CD14-positive monocyte (primary cell): ENCODE results near the gene ARRB1. TPM values are rescaled to one million over a fixed set of nuclear protein-coding genes. Genes with fewer than 3 reads are reported as not detected.
"Not testable (repeated sequence)": the region's sequence is repeated elsewhere in the genome, so short reads cannot be mapped to it uniquely, and the experiment has no call there.

ENCODE experiments used
- DNase-seq, 3 donors: peaks; one replicate each; pipeline ENCODE4 v3.0.0-alpha.2; 2011 to 2022
- H2AFZ ChIP-seq: 2 replicates; pipeline ENCODE4 v1.6.0; 2012; ENCODE audit warnings: mild to moderate bottlenecking, low read depth, low read length, inconsistent platforms; ENCODE audit not compliant: insufficient read depth, poor library complexity, severe bottlenecking
- H3K27ac ChIP-seq, 2 donors: 1 replicate in 1 of 2; 2 replicates in 1 of 2; pipeline ENCODE4 v1.5.1; 2012 to 2013; ENCODE audit warnings: low read length in 2 of 2, control low read depth in 1 of 2, inconsistent platforms in 1 of 2, low read depth in 1 of 2, mild to moderate bottlenecking in 1 of 2
- H3K27me3 ChIP-seq, 2 donors: one replicate each; pipeline versions ENCODE4 v1.6.0 to v1.6.1; 2011 to 2013; ENCODE audit warnings: low read length in 2 of 2; ENCODE audit not compliant: control insufficient read depth in 2 of 2, insufficient read depth in 2 of 2
- H3K36me3 ChIP-seq, 2 donors: replicated peaks in 1 of 2; 1 replicate in 1 of 2; 2 replicates in 1 of 2; pipeline versions ENCODE4 v1.5.1 to v1.6.1; 2012 to 2013; ENCODE audit warnings: low read length in 2 of 2, control low read depth in 1 of 2, inconsistent platforms in 1 of 2, mild to moderate bottlenecking in 1 of 2; ENCODE audit not compliant: insufficient read depth in 2 of 2, control insufficient read depth in 1 of 2
- H3K4me1 ChIP-seq, 2 donors: 1 replicate in 1 of 2; 2 replicates in 1 of 2; pipeline versions ENCODE4 v1.5.1 to v1.6.1; 2012 to 2013; ENCODE audit warnings: low read length in 2 of 2, control low read depth in 1 of 2, inconsistent platforms in 1 of 2, mild to moderate bottlenecking in 1 of 2, moderate library complexity in 1 of 2; ENCODE audit not compliant: insufficient read depth in 2 of 2, control insufficient read depth in 1 of 2
- H3K4me2 ChIP-seq: replicated peaks from 2 replicates; pipeline ENCODE3; 2012; ENCODE audit warnings: low read length, moderate library complexity, mild to moderate bottlenecking; ENCODE audit not compliant: poor library complexity, severe bottlenecking; ENCODE audit errors: extremely low read depth
- H3K4me3 ChIP-seq, 3 experiments: fragments of 200-600 bp in 1 of 3; sonication (generic) in 1 of 3; replicated peaks in 1 of 3; 1 replicate in 2 of 3; 2 replicates in 1 of 3; pipeline ENCODE4 v1.5.1; 2011 to 2013; ENCODE audit warnings: low read length in 3 of 3, mild to moderate bottlenecking in 3 of 3, control low read depth in 2 of 3, low read depth in 2 of 3, inconsistent platforms in 1 of 3, moderate library complexity in 1 of 3
- H3K79me2 ChIP-seq: 2 replicates; pipeline ENCODE4 v1.6.0; 2012; ENCODE audit warnings: mild to moderate bottlenecking, control low read depth, inconsistent platforms, low read length, moderate library complexity; ENCODE audit not compliant: insufficient read depth
- H3K9ac ChIP-seq: 2 replicates; pipeline ENCODE4 v1.6.0; 2017; ENCODE audit warnings: low read length, mild to moderate bottlenecking; ENCODE audit not compliant: insufficient read depth, poor library complexity, severe bottlenecking
- H3K9me3 ChIP-seq, 2 donors: replicated peaks in 1 of 2; 1 replicate in 1 of 2; 2 replicates in 1 of 2; pipeline versions ENCODE4 v1.5.1 to v1.6.1; 2012 to 2013; ENCODE audit warnings: low read length in 2 of 2, control low read depth in 1 of 2; ENCODE audit not compliant: control insufficient read depth in 1 of 2, insufficient read depth in 1 of 2
- H4K20me1 ChIP-seq: 2 replicates; pipeline ENCODE4 v1.6.0; 2012; ENCODE audit warnings: mild to moderate bottlenecking, low read length, control low read depth, moderate library complexity; ENCODE audit not compliant: insufficient read depth
- H3K27ac Mint-ChIP-seq, 7 donors: one replicate each; pipeline ENCODE4 v1.8.0; 2020; ENCODE audit warnings: mild to moderate bottlenecking in 7 of 7, mixed read lengths in 7 of 7, moderate library complexity in 6 of 7, inconsistent platforms in 2 of 7
- H3K27me3 Mint-ChIP-seq, 3 donors: one replicate each; pipeline ENCODE4 v1.8.0; 2021 to 2022; ENCODE audit warnings: low read depth in 3 of 3, mild to moderate bottlenecking in 3 of 3, mixed read lengths in 3 of 3, moderate library complexity in 3 of 3, inconsistent platforms in 1 of 3
- H3K36me3 Mint-ChIP-seq, 2 donors: one replicate each; pipeline ENCODE4 v1.8.0; 2020; ENCODE audit warnings: mixed read lengths in 2 of 2, inconsistent platforms in 1 of 2, mild to moderate bottlenecking in 1 of 2
- H3K4me1 Mint-ChIP-seq: one replicate; pipeline ENCODE4 v1.8.0; 2020; ENCODE audit warnings: mild to moderate bottlenecking, mixed read lengths
- H3K4me3 Mint-ChIP-seq, 2 donors: one replicate each; pipeline ENCODE4 v1.8.0; 2020; ENCODE audit warnings: mild to moderate bottlenecking in 2 of 2, mixed read lengths in 2 of 2, moderate library complexity in 1 of 2
- H3K9me3 Mint-ChIP-seq, 7 donors: one replicate each; pipeline ENCODE4 v1.8.0; 2020 to 2022; ENCODE audit warnings: mixed read lengths in 7 of 7, mild to moderate bottlenecking in 6 of 7, moderate library complexity in 6 of 7, inconsistent platforms in 2 of 7
- WGBS: methylation state at CpG from one replicate; pipeline ENCODE4 v1.1.5; 2013; ENCODE audit warnings: missing lambda C conversion rate; ENCODE audit not compliant: insufficient coverage; 5-methylcytosine and 5-hydroxymethylcytosine counted together
- intact Hi-C, 2 donors: fragments of 100-400 bp; cut with micrococcal nuclease; formaldehyde crosslinking; loops; one replicate each; pipeline versions ENCODE4 v1.15.0 to v1.15.1; 2023
- polyA plus RNA-seq, 3 donors: library from polyadenylated mRNA; depleted of rRNA in 1 of 3; unstranded in 2 of 3; stranded (reverse) in 1 of 3; fragments of 300-500 nt in 2 of 3; fragments of >200 nt in 1 of 3; fragmentation: Illumina TruSeq in 2 of 3; gene quantifications; 1 replicate in 2 of 3; 2 replicates in 1 of 3; pipeline ENCODE4 v1.2.3, GENCODE V29; 2012 to 2021
- TF ChIP-seq, protein P1 (sequence below): fragments of 200-600 bp; IDR thresholded peaks from one replicate; pipeline ENCODE4 v1.8.0; 2022; ENCODE audit warnings: antibody characterized with exemption, mild to moderate bottlenecking

Gene ARRB1
- polyA plus RNA-seq, 3 donors: 52.6 to 114 (median 66.5) TPM

GRCh38 chr11:75380716-75381420 lies 29.4 kb upstream of the ARRB1 start:
- H3K27ac Mint-ChIP-seq: peak overlapping the region; percentile 65 to 95 (median 93)
- H3K36me3 Mint-ChIP-seq: no peaks in the 10 kb centered on the region
- intact Hi-C loops: loop anchor here (5.0 kb wide), 2 partner anchors 34 to 39 kb away; no protein-coding TSS in a partner anchor

GRCh38 chr11:75380245-75380644 lies 28.8 kb upstream of the ARRB1 start:
- no peaks in the 10 kb centered on the region for H3K27me3 Mint-ChIP-seq

More at GRCh38 chr11:75380716-75381420, 29.4 kb upstream of the ARRB1 start:
- H3K4me3 Mint-ChIP-seq: no peak overlapping the region
- peaks cover 0 to under 1% (median 0%) of the 10 kb centered on the region in 3 donors for H3K27me3 Mint-ChIP-seq
- Histone ChIP-seq H2AFZ (peak overlapping the region; percentile 73), H3K27ac (peak overlapping the region; percentile 60 to 71), H3K9me3 (no peaks in the 10 kb centered on the region), H3K79me2 (no peaks in the 10 kb centered on the region), H4K20me1 (no peaks in the 10 kb centered on the region), H3K4me1 (peaks cover 54% of the 10 kb centered on the region in 2 donors), H3K4me3 (no peak overlapping the region), H3K27me3 (no peaks in the 10 kb centered on the region), H3K4me2 (no peak overlapping the region), H3K9ac (no peak overlapping the region), H3K36me3 (no peaks in the 10 kb centered on the region)
- DNase-seq: peak; percentile 67 to 82 (median 75)
- TF ChIP-seq, protein P1, sequence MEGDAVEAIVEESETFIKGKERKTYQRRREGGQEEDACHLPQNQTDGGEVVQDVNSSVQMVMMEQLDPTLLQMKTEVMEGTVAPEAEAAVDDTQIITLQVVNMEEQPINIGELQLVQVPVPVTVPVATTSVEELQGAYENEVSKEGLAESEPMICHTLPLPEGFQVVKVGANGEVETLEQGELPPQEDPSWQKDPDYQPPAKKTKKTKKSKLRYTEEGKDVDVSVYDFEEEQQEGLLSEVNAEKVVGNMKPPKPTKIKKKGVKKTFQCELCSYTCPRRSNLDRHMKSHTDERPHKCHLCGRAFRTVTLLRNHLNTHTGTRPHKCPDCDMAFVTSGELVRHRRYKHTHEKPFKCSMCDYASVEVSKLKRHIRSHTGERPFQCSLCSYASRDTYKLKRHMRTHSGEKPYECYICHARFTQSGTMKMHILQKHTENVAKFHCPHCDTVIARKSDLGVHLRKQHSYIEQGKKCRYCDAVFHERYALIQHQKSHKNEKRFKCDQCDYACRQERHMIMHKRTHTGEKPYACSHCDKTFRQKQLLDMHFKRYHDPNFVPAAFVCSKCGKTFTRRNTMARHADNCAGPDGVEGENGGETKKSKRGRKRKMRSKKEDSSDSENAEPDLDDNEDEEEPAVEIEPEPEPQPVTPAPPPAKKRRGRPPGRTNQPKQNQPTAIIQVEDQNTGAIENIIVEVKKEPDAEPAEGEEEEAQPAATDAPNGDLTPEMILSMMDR: no peak
- 34% methylated on average over 4 of the region's 7 CpGs for WGBS
- H3K4me1 Mint-ChIP-seq: peaks cover 45% of the 10 kb centered on the region
- no peaks in the 10 kb centered on the region for H3K9me3 Mint-ChIP-seq

DNA sequence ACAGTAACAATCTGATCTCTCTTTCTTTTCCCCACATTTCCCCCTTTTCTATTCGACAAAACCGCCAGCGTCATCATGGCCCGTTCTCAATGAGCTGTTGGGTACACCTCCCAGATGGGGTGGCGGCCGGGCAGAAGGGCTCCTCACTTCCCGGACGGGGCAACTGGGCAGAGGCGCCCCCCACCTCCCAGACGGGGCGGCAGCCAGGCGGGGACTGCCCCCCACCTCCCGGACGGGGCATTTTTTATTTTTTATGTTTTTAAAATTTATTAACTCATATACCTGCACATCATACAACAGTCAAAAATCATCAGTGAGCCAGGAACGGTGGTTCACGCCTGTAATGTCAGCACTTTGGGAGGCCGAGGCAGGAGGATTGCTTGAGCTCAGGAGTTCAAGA lies 27.3 kb upstream of the ARRB1 start:
- 100% methylated on average over 3 of the region's 17 CpGs for WGBS
- H3K4me3 Mint-ChIP-seq, H3K9me3 Mint-ChIP-seq, H3K36me3 ChIP-seq, H3K79me2 ChIP-seq, H3K9me3 ChIP-seq, H3K27me3 ChIP-seq, DNase-seq, H3K27me3 Mint-ChIP-seq, H3K4me3 ChIP-seq, H3K36me3 Mint-ChIP-seq, H3K9ac ChIP-seq, H4K20me1 ChIP-seq, intact Hi-C loops, H3K4me2 ChIP-seq, H2AFZ ChIP-seq, H3K27ac Mint-ChIP-seq, H3K27ac ChIP-seq: not testable (repeated sequence)
- H3K4me1 ChIP-seq: peaks cover 48 to 50% of the 10 kb centered on the region in 2 donors
- H3K4me1 Mint-ChIP-seq: peaks cover 43% of the 10 kb centered on the region

More at GRCh38 chr11:75380245-75380644, 28.8 kb upstream of the ARRB1 start:
- H4K20me1 ChIP-seq: no peaks in the 10 kb centered on the region
- peak overlapping the region in 1 of 2 donors; percentile 71 for H3K27ac ChIP-seq
- H3K4me3 Mint-ChIP-seq: no peak overlapping the region
- no peaks in the 10 kb centered on the region for H3K36me3 Mint-ChIP-seq
- H2AFZ ChIP-seq: peak overlapping the region; percentile 73
- no peaks in the 10 kb centered on the region for H3K9me3 Mint-ChIP-seq
- peaks cover 51% of the 10 kb centered on the region for H3K4me1 Mint-ChIP-seq
- DNase-seq: no peak
- peaks cover 58 to 60% of the 10 kb centered on the region in 2 donors for H3K4me1 ChIP-seq
- TF ChIP-seq, protein P1: no peak
- no peaks in the 10 kb centered on the region for H3K9me3 ChIP-seq
- peak overlapping the region in 6 of 7 donors; percentile 65 to 95 (median 93) for H3K27ac Mint-ChIP-seq
- H3K27me3 ChIP-seq: no peaks in the 10 kb centered on the region
- H3K4me3 ChIP-seq: no peak overlapping the region
- WGBS: no CpG with 5 or more reads among the region's 2 CpGs
- H3K9ac ChIP-seq: no peak overlapping the region
- H3K79me2 ChIP-seq: no peaks in the 10 kb centered on the region
- H3K4me2 ChIP-seq: no peak overlapping the region
- no peaks in the 10 kb centered on the region for H3K36me3 ChIP-seq
- intact Hi-C loops: loop anchor here (5.0 kb wide), 2 partner anchors 33 to 38 kb away; no protein-coding TSS in a partner anchor
